Urinary bladder (tissue), 4 donors: ENCODE data around the gene TMEM144. TPM values are rescaled to one million over a fixed set of nuclear protein-coding genes. Genes with fewer than 3 reads are reported as not detected.

Experiments used
- DNase-seq: peaks from one replicate; pipeline ENCODE4 v3.0.0-alpha.2; 2015; ENCODE audit errors: extremely low spot score
- H3K27ac ChIP-seq: one replicate; pipeline ENCODE4 v1.5.1; 2013; ENCODE audit warnings: low read depth, mild to moderate bottlenecking, moderate library complexity
- H3K36me3 ChIP-seq: one replicate; pipeline ENCODE4 v1.6.1; 2013; ENCODE audit warnings: mild to moderate bottlenecking, moderate library complexity; ENCODE audit not compliant: insufficient read depth
- H3K4me1 ChIP-seq: one replicate; pipeline ENCODE4 v1.6.1; 2013; ENCODE audit warnings: mild to moderate bottlenecking, moderate library complexity; ENCODE audit not compliant: insufficient read depth
- H3K4me3 ChIP-seq: one replicate; pipeline ENCODE4 v1.5.1; 2013; ENCODE audit warnings: low read depth, low read length
- WGBS: extraction: QIAGEN DNeasy Blood & Tissue Kit; methylation state at CpG from one replicate; pipeline ENCODE4 v1.1.7; 2013; 5-methylcytosine and 5-hydroxymethylcytosine counted together
- polyA plus RNA-seq: library from polyadenylated mRNA; stranded (reverse); fragments of 200-250 nt; gene quantifications from one replicate; pipeline ENCODE4 v1.2.3, GENCODE V29; 2013
- total RNA-seq: library from RNA; depleted of rRNA; stranded (reverse); fragments of >200 nt; gene quantifications from one replicate; pipeline ENCODE4 v1.2.3, GENCODE V29; 2014
- donor health status: healthy with polysubstance abuse.
- donor health status: healthy.

TMEM144 gene
- total and polyA plus RNA-seq, 2 donors = 2.1 to 30.3 TPM

DNA sequence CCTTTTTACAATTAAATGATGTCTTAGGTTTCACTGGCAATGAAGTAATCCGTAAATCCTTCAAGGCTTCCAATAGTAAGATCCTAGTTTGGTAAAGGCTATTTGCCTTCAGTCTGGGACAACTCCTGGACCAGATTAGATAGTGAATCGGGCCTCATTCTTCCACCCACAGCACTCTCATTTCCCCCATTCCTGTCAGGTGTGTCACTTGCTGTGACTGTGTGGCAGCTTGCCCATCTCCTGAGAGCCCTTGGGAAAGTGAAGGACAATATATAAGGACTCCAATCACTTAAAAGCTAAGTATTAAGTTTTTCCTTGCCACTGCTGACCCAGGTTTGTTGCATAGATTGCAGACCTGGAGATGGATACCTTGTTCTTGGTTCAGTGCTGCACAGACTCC is 34.2 kb upstream of the TMEM144 start:
- no peak for DNase-seq
- H3K27ac ChIP-seq = no peak overlapping the region
- no peaks in the 10 kb centered on the region for H3K36me3 ChIP-seq
- WGBS = 71% methylated on average over 2 of the region's 2 CpGs
- peaks cover 1% of the 10 kb centered on the region for H3K4me1 ChIP-seq
- H3K4me3 ChIP-seq = no peak overlapping the region

DNA sequence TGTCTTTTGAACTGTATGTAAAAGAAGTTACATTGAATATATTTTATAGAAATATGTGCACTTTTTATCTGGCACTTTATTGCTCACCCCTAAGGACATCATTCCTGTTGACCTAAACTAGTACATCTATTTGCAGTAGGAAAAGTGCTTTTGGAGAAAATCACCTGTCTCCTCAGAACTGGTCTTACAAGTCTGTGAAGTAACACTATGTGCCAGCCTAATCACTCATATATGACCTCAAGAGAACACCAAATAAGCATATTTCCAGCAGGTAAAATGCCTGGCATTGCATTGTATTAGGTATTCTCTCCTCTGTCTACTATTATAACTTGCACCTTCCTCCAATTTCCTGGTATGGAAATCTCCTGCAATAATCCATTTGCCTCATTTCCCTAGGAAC is 33.5 kb upstream of the TMEM144 start:
- no peak overlapping the region for H3K27ac ChIP-seq

DNA sequence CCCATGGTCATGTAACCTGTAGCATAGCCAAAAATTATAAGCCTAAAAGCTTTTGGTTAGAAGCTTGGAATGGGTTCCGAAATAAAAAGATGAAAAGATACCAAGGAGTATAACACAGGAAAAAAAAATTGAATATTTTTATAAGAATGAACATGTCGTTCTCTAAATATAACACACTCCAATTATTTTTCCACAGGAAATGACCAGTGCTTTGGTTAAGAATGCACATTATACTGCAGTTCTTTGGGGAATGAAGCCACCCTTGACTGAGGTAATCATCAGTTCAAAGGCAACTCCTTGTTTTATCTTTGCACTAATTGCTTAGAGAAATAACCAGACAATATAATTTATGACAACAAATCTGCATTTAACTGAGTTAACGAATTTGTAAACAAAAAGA is 30.8 kb upstream of the TMEM144 start:
- no peaks in the 10 kb centered on the region for H3K4me1 ChIP-seq
- H3K36me3 ChIP-seq = no peaks in the 10 kb centered on the region
- DNase-seq = no peak
- 71% methylated on average over 3 of the region's 3 CpGs for WGBS
- H3K27ac ChIP-seq = no peak overlapping the region
- no peak overlapping the region for H3K4me3 ChIP-seq

More for the DNA sequence above, 33.5 kb upstream of the TMEM144 start:
- DNase-seq = no peak
- H3K4me3 ChIP-seq = no peak overlapping the region
- H3K36me3 ChIP-seq = no peaks in the 10 kb centered on the region
- H3K4me1 ChIP-seq = peaks cover 1% of the 10 kb centered on the region

DNA sequence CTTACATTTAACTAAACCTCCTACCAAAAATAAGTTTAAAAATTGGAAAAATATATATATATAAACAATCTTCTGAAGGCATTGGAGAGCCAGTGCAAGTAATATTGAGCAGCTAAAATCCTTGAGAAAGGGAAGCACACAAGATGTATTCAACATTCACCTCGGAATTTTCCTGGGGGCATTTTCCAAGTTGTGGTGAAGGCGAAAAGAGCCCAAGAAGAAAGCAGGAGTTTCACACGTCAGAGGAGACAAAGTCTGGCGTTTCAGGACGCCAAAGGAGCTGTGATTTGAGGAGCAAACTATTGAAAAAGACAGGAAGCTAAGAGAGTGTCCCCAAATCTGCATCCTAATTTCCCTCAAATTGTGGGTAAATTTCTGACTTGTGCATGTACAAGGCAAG is 28.4 kb upstream of the TMEM144 start:
- 86% methylated on average over 5 of the region's 5 CpGs for WGBS
- DNase-seq = no peak
- H3K4me1 ChIP-seq = no peaks in the 10 kb centered on the region

DNA sequence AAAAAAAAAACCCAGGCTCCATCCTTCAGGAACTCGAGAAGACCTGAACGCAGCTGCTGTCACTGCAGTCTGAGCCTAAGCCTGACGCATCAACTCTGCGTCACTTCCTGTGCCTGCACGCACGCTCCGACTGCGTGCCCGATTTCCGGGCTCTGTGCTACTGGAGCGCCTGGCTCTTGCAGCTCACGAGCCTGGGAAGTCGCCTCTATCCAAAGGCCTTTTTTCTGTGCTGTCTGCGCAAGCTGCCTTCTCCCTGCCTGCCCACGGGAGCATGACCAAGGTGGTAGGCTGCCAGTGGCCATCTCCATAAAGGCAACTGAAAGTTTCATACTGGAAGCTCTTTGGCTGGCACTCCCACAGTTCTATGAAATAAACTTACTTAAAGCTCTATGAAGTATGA is 27.6 kb upstream of the TMEM144 start:
- Histone ChIP-seq H3K27ac (no peak overlapping the region), H3K4me1 (no peaks in the 10 kb centered on the region), H3K4me3 (no peak overlapping the region), H3K36me3 (no peaks in the 10 kb centered on the region)
- no peak for DNase-seq
- WGBS = 94% methylated on average over 15 of the region's 15 CpGs

More for the DNA sequence above, 28.4 kb upstream of the TMEM144 start:
- Histone ChIP-seq H3K36me3 (no peaks in the 10 kb centered on the region), H3K27ac (no peak overlapping the region), H3K4me3 (no peak overlapping the region)

DNA sequence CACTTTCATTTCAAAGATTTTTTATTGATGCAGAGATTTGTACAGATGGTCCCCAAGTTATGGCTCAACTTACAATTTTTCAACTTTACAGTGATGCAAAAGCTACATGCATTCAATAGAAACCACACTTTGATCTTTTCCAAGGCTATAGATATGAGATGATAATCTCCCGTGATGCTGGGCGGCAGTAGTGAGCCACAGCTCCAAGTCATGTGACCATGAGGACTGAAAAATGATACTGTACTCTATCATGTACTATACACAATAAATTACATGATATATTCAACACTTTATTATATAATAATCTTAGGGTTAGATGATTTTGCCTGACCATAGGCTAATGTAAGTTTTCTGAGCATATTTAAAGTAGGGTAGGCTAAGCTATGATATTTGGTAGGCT is 23.5 kb upstream of the TMEM144 start:
- WGBS = 56% methylated on average over 2 of the region's 2 CpGs
- Histone ChIP-seq H3K4me1 (no peaks in the 10 kb centered on the region), H3K27ac (no peak overlapping the region), H3K4me3 (no peak overlapping the region), H3K36me3 (no peaks in the 10 kb centered on the region)
- DNase-seq = no peak

DNA sequence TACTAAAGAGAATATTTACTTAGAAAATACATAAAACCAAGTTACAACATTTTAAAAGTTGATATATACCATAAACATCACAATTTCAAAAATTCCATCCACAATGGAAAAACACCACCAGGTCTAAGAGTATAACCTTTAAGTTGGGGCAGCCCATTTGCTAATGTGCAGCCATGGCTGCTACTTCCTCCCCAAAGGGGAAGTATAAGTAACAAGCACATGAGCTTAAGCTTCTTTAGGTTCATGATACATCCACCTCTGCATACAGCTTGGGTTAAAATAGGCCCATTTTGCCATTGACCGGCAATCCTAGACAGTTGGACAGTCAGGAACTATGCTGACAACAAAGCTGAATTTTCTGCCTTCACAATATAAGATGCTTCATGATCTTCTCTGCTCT is 20.9 kb upstream of the TMEM144 start:
- Histone ChIP-seq H3K27ac (no peak overlapping the region), H3K4me3 (no peak overlapping the region), H3K36me3 (no peaks in the 10 kb centered on the region), H3K4me1 (no peaks in the 10 kb centered on the region)
- no peak for DNase-seq
- 93% methylated on average over 1 of the region's 1 CpG for WGBS

DNA sequence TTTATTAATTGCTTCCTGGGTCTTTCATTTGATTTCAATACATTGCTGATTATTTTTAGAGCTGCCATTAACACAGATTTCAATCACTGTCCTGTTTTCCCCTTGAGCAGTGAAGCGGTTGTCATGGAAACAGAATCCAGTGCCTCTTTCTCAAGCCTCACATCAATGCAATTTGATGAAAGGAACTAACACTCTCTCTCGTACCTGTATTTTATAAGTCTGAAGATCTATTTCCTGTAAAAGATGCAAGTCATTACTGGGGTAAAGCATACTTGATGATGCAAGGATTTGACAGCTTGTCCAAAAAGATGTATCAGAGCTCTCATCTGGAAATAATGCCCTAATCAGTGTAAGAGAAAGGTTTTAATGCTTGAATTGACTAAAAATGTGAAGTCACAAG is 19.6 kb upstream of the TMEM144 start:
- no peak overlapping the region for H3K4me3 ChIP-seq
- DNase-seq = no peak
- WGBS = 87% methylated on average over 2 of the region's 2 CpGs
- H3K27ac ChIP-seq = no peak overlapping the region
- no peaks in the 10 kb centered on the region for H3K36me3 ChIP-seq
- no peaks in the 10 kb centered on the region for H3K4me1 ChIP-seq

DNA sequence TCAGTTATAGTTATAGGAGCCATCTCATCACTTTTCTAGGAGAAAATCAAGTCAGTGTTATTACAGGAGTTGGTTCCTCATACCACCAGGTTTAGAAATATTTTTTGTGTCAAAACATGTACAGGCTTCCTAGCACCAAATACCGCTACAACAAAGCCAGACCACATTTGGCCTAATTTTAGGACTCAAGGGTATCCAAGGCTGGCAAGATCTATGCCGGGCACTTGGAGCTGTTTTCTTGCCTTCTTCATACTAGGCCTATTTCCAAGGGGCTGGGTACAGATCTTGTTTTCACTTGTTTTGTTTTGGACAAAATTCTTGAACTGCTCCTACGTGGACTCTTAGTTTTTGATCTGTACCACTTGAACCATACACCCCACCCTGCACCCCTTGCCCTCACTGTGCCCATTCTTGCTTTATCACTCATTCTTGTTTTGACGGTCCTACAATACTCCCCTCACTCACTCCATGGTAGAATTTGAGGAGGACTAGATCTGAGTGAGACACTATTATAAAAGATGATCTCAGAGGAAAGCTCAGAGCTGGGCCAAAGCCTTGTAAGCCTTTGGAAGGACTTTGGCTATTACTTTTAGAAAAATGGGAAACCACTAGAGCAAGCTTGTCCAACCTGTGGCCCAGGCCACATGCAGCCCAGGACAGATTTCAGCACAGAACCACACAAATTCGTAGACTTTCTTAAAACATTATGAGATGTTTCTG is 17.7 kb upstream of the TMEM144 start:
- WGBS = 90% methylated on average over 5 of the region's 5 CpGs
- Histone ChIP-seq H3K27ac (no peak overlapping the region), H3K4me3 (no peak overlapping the region)

DNA sequence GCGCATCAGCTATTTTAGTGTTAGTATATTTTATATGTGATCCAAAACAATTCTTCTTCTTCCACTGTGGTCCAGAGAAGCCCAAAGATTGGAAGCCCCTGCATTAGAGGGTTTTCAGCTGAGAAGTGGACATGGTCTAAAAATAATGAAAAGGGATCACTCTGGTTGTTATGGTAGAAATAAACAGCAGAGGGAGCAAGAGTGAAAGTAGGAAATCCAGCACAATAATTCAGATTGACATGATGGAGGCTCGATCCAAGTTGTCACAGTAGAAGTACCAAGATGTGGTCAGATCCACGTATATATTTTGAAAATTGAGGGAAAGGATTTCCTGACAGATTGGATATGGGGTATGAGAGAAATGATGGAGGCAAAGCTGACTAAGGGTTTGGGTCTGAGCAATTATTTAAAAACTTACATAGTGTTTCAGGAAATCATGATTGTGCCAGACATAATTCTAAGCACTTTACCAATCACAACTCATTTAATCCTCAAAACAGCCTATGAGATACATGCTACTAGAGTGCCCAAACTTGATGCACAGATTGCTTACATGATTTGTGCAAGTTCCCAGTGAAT is 17.0 kb upstream of the TMEM144 start:
- WGBS = 43% methylated on average over 3 of the region's 3 CpGs
- Histone ChIP-seq H3K4me1 (no peaks in the 10 kb centered on the region), H3K27ac (no peak overlapping the region)

More for the DNA sequence above, 17.7 kb upstream of the TMEM144 start:
- no peaks in the 10 kb centered on the region for H3K36me3 ChIP-seq
- H3K4me1 ChIP-seq = no peaks in the 10 kb centered on the region
- DNase-seq = no peak

DNA sequence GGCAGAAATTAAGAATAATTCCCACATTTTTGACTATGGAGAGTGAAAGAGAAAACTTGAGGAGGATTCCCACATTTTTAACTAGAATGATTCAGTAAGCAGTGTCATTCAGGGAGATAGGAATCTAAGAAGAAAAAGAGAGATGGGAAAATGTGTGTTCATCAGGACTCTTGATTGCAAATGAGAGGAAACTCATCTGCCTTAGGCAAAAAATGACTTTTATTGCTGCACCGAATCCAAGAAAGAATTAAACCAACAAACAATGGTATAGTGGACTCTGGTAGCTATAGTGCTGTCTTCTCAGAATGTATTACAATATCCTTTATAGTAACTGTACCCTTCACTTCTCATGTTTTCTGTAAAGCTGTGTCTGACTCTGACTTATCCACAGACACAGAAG is 15.0 kb upstream of the TMEM144 start:
- 74% methylated on average over 1 of the region's 1 CpG for WGBS
- Histone ChIP-seq H3K36me3 (no peaks in the 10 kb centered on the region), H3K4me1 (no peaks in the 10 kb centered on the region), H3K27ac (no peak overlapping the region), H3K4me3 (no peak overlapping the region)
- no peak for DNase-seq

More for the DNA sequence above, 17.0 kb upstream of the TMEM144 start:
- no peak overlapping the region for H3K4me3 ChIP-seq
- H3K36me3 ChIP-seq = no peaks in the 10 kb centered on the region
- DNase-seq = no peak

DNA sequence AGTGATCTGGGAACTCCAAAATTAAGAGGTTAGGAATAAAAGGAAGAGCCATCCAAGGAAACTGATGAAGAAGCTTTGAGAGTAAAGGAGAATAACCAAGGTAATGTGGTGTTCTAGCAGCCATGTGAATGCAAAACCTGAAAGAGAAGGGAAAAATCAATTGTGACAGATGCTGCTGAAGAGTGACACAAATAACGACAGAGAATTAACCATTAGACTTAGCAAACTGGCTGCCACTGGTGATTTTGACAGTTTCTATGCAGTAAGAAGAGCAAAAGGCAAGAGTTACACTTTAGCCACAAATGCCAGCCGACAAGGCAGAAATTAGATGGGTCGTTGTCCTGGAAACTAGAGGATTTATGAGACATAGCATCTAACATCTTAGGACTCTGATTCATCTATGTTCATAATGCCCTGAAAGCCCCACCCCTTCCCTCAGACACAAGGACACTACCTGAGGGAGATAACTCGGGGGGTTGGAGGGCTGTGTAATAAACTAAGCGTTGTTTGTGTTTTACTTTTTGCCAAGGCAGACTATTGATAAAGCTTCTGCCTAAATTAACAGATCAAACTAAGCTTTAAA is 13.0 kb upstream of the TMEM144 start:
- H3K4me3 ChIP-seq = no peak overlapping the region
- 86% methylated on average over 5 of the region's 5 CpGs for WGBS
- H3K36me3 ChIP-seq = no peaks in the 10 kb centered on the region
- DNase-seq = no peak
- no peaks in the 10 kb centered on the region for H3K4me1 ChIP-seq
- no peak overlapping the region for H3K27ac ChIP-seq

DNA sequence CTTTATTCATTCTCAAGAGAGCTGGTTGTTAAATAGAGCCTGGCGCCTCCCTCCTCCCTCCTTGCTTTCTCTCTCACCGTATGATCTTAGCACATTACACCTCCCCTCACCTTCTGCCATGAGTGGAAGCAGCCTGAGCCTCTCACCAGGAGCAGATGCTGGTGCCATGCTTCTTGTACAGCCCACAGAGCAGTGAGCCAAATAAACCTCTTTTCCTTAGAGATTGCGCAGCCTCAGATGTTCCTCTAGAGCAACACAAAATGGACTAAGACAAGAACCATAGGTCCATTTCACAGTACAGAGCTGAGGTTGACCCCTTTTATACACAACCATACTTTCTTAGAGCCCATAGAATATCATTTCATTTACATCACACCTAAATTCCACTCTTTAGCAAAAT is 10.1 kb upstream of the TMEM144 start:
- WGBS = 93% methylated on average over 3 of the region's 3 CpGs
- Histone ChIP-seq H3K4me1 (no peaks in the 10 kb centered on the region), H3K4me3 (no peak overlapping the region), H3K36me3 (no peaks in the 10 kb centered on the region), H3K27ac (no peak overlapping the region)
- no peak for DNase-seq

DNA sequence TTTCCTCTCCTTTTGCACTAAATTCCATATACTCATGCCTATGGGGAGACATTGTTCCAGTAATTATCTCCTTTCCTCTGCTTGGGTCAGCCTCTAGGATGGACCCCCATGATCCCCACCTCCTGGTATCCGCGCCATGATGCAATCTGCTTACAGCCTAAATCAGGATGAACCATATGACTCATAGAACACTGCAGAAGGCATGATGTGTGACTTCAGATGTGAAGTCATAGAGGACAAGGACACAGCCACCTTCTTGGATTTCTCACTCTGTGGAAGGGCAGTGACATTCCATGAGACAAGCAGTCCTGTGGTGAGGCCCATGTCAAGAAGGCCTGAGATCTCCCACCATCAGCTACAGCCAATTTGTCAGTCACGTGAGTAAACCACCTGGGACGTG is 9.0 kb upstream of the TMEM144 start:
- no peak overlapping the region for H3K27ac ChIP-seq
- no peaks in the 10 kb centered on the region for H3K36me3 ChIP-seq
- WGBS = 97% methylated on average over 4 of the region's 4 CpGs
- no peak overlapping the region for H3K4me3 ChIP-seq
- no peak for DNase-seq
- H3K4me1 ChIP-seq = no peaks in the 10 kb centered on the region
